ENCODE data around the gene TPRG1.

DNA sequence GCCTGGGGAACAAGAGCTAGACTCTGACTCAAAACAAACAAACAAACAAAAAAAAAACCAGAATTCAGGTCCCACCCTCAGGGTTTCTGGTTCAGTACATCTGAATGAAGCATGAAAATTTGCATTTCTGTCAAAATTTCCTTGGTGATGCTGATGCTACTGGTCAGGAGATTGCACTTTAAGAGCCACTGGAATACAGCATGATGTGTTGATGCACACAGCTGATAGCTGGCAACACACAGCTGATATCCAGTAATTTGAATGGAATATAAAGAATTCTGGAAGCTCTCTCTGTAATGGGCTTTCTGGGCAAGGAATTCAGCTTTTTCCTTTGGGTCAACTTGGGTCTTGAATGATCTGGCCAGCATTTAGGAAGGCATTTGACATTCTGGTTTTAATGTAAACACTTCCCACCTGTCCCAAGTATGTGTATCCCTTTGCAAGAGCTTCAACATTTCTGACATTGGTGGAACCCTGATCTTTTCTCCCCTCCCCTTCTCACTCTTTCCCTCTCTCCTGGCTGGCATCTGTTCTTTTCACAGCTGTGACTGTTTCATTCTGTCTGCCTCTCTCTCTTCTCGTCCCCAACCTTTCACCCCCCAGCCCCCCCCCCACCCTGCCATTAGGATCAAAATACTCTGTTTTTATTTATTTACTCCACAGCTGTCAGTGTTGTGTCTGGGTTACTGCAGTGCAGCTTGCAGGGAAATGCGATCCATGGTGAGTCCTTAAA, 189.5 kb downstream of the TPRG1 start:
- TF ChIP-seq, protein P1, sequence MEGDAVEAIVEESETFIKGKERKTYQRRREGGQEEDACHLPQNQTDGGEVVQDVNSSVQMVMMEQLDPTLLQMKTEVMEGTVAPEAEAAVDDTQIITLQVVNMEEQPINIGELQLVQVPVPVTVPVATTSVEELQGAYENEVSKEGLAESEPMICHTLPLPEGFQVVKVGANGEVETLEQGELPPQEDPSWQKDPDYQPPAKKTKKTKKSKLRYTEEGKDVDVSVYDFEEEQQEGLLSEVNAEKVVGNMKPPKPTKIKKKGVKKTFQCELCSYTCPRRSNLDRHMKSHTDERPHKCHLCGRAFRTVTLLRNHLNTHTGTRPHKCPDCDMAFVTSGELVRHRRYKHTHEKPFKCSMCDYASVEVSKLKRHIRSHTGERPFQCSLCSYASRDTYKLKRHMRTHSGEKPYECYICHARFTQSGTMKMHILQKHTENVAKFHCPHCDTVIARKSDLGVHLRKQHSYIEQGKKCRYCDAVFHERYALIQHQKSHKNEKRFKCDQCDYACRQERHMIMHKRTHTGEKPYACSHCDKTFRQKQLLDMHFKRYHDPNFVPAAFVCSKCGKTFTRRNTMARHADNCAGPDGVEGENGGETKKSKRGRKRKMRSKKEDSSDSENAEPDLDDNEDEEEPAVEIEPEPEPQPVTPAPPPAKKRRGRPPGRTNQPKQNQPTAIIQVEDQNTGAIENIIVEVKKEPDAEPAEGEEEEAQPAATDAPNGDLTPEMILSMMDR (IDR thresholded peaks at IDR 0.05) = no peak
- no peak for TF ChIP-seq POLR2A (IDR thresholded peaks at IDR 0.05)

Data from right lobe of liver (tissue), 4 donors.